IMR-90 (cell line): Measurements from ENCODE around the gene CELF5. TPM values are rescaled to one million over a fixed set of nuclear protein-coding genes. Genes with fewer than 3 reads are reported as not detected.

ENCODE experiments used
- ATAC-seq: fragments of 200-7000 bp; cut with Tn5 transposase; 2 replicates; pipeline ENCODE4 v1.9.1; 2020; ENCODE audit warnings: low read depth, mild to moderate bottlenecking, moderate library complexity
- BruUV-seq: library from RNA; stranded (reverse); fragments of 400-500 nt; replicated peaks from 2 replicates; lab custom pipeline; 2021; lab: Mats Ljungman, UMichigan
- CTCF ChIA-PET: fragments of 300-600 bp; formaldehyde crosslinking; extraction: SDS; loops from one replicate; lab custom pipeline; 2021; ENCODE audit warnings: antibody characterized with exemption; lab: Yijun Ruan, JAX
- POLR2A ChIA-PET: fragments of 300-600 bp; sonication (Branson Sonifier 250); formaldehyde crosslinking; loops from one replicate; lab custom pipeline; 2022; ENCODE audit warnings: antibody characterized with exemption; ENCODE audit not compliant: unreplicated experiment; lab: Charles Lee
- DNase-seq: peaks from one replicate; pipeline ENCODE4 v3.0.0; 2013
- H2AFZ ChIP-seq: replicated peaks from 2 replicates; pipeline ENCODE3; 2013; ENCODE audit warnings: low read length, mild to moderate bottlenecking; ENCODE audit not compliant: poor library complexity
- H2AK5ac ChIP-seq: 2 replicates; pipeline ENCODE4 v1.6.1; 2013; ENCODE audit warnings: low read depth, low read length, inconsistent platforms
- H2AK9ac ChIP-seq: replicated peaks from 2 replicates; pipeline ENCODE3; 2013; ENCODE audit warnings: mild to moderate bottlenecking, low read depth, low read length, moderate library complexity; ENCODE audit not compliant: poor library complexity
- H2BK120ac ChIP-seq: 2 replicates; pipeline ENCODE4 v1.6.1; 2013; ENCODE audit warnings: low read depth, low read length, inconsistent platforms
- H2BK15ac ChIP-seq: 3 replicates; pipeline ENCODE4 v1.6.1; 2013; ENCODE audit warnings: low read depth, low read length, inconsistent platforms
- H2BK20ac ChIP-seq: 2 replicates; pipeline ENCODE4 v1.6.1; 2013; ENCODE audit warnings: low read depth, mild to moderate bottlenecking, inconsistent platforms, low read length, moderate library complexity
- H2BK5ac ChIP-seq: 2 replicates; pipeline ENCODE4 v1.6.1; 2013; ENCODE audit warnings: mild to moderate bottlenecking, low read depth, low read length, inconsistent platforms; ENCODE audit not compliant: poor library complexity, severe bottlenecking
- H3K14ac ChIP-seq: replicated peaks from 2 replicates; pipeline ENCODE4 v1.6.1; 2013; ENCODE audit warnings: low read depth, low read length, inconsistent platforms
- H3K18ac ChIP-seq: 2 replicates; pipeline ENCODE4 v1.6.1; 2013; ENCODE audit warnings: low read depth, low read length, control low read depth
- H3K23ac ChIP-seq: 2 replicates; pipeline ENCODE4 v1.6.1; 2013; ENCODE audit warnings: low read depth, low read length, inconsistent platforms
- H3K27ac ChIP-seq: 2 replicates; pipeline ENCODE4 v1.5.1; 2013; ENCODE audit warnings: mild to moderate bottlenecking, control low read depth, low read length; ENCODE audit not compliant: insufficient read depth
- H3K27me3 ChIP-seq: 2 replicates; pipeline ENCODE4 v1.6.1; 2013; ENCODE audit warnings: low read length; ENCODE audit not compliant: control insufficient read depth, insufficient read depth
- H3K36me3 ChIP-seq: 2 replicates; pipeline ENCODE4 v1.6.1; 2013; ENCODE audit warnings: low read length, mixed read lengths; ENCODE audit not compliant: control insufficient read depth, insufficient read depth
- H3K4ac ChIP-seq: 2 replicates; pipeline ENCODE4 v1.6.1; 2013; ENCODE audit warnings: low read depth, low read length, inconsistent platforms
- H3K4me1 ChIP-seq: 2 replicates; pipeline ENCODE4 v1.6.1; 2013; ENCODE audit warnings: low read length, mixed read lengths; ENCODE audit not compliant: control insufficient read depth, insufficient read depth
- H3K4me2 ChIP-seq: 2 replicates; pipeline ENCODE4 v1.6.1; 2013; ENCODE audit warnings: low read depth, mild to moderate bottlenecking, control low read depth, low read length, moderate library complexity
- H3K4me3 ChIP-seq: 2 replicates; pipeline ENCODE4 v1.5.1; 2013; ENCODE audit warnings: low read depth, mild to moderate bottlenecking, control low read depth, low read length, moderate library complexity; ENCODE audit not compliant: insufficient read depth
- H3K56ac ChIP-seq: 2 replicates; pipeline ENCODE4 v1.6.1; 2013; ENCODE audit warnings: low read length, inconsistent platforms; ENCODE audit not compliant: insufficient read depth; ENCODE audit errors: extremely low read depth
- H3K79me1 ChIP-seq, 2 experiments: 2 replicates each; pipeline ENCODE4 v1.6.1; 2013; ENCODE audit warnings: low read length in 2 of 2, inconsistent platforms in 1 of 2, low read depth in 1 of 2
- H3K9ac ChIP-seq: 2 replicates; pipeline ENCODE4 v1.6.1; 2013; ENCODE audit warnings: low read depth, low read length, control low read depth
- H3K9me1 ChIP-seq: 2 replicates; pipeline ENCODE4 v1.6.1; 2013; ENCODE audit warnings: low read length, inconsistent platforms; ENCODE audit not compliant: insufficient read depth
- H3K9me3 ChIP-seq: 2 replicates; pipeline ENCODE4 v1.6.1; 2013; ENCODE audit warnings: low read length; ENCODE audit not compliant: control insufficient read depth, insufficient read depth
- H4K20me1 ChIP-seq: 2 replicates; pipeline ENCODE4 v1.6.1; 2013; ENCODE audit warnings: low read length, inconsistent platforms; ENCODE audit not compliant: insufficient read depth
- H4K5ac ChIP-seq: 2 replicates; pipeline ENCODE4 v1.6.1; 2013; ENCODE audit warnings: mild to moderate bottlenecking, low read depth, low read length, control low read depth
- H4K8ac ChIP-seq, 2 experiments: 2 replicates each; pipeline ENCODE4 v1.6.1; 2013; ENCODE audit warnings: low read depth in 2 of 2, low read length in 2 of 2, control low read depth in 1 of 2, inconsistent platforms in 1 of 2
- H4K91ac ChIP-seq: 2 replicates; pipeline ENCODE4 v1.6.1; 2013; ENCODE audit warnings: low read depth, low read length, inconsistent platforms; ENCODE audit not compliant: insufficient read depth
- BHLHE40 ChIP-seq: fragments of 150-350 bp; IDR thresholded peaks from 2 replicates; pipeline ENCODE4 v1.6.1; 2016; ENCODE audit warnings: mild to moderate bottlenecking, low read depth, low read length
- CEBPB ChIP-seq: IDR thresholded peaks from 2 replicates; pipeline ENCODE4 v1.6.1; 2012; ENCODE audit warnings: low read depth, low read length, improper control_type of control experiment
- CHD1 ChIP-seq: IDR thresholded peaks from 2 replicates; pipeline ENCODE4 v1.6.1; 2012; ENCODE audit warnings: low read depth, low read length, improper control_type of control experiment
- ELK1 ChIP-seq: fragments of 150-350 bp; IDR thresholded peaks from 2 replicates; pipeline ENCODE4 v1.6.1; 2016; ENCODE audit warnings: low read depth, mild to moderate bottlenecking, low read length, moderate library complexity, borderline replicate concordance
- MAFK ChIP-seq: IDR thresholded peaks from 2 replicates; pipeline ENCODE4 v1.6.1; 2012; ENCODE audit warnings: low read depth, low read length, improper control_type of control experiment
- MAZ ChIP-seq: IDR thresholded peaks from 2 replicates; pipeline ENCODE4 v1.6.1; 2012; ENCODE audit warnings: low read depth, mild to moderate bottlenecking, low read length, improper control_type of control experiment, moderate library complexity, borderline replicate concordance
- RFX5 ChIP-seq: IDR thresholded peaks from 2 replicates; pipeline ENCODE4 v1.8.0; 2012; ENCODE audit warnings: low read depth, mild to moderate bottlenecking, low read length, moderate library complexity
- USF2 ChIP-seq: fragments of 150-350 bp; IDR thresholded peaks from 2 replicates; pipeline ENCODE4 v1.6.1; 2017; ENCODE audit warnings: mild to moderate bottlenecking, antibody characterized with exemption, low read length, low read depth
- WGBS, 2 experiments: methylation state at CpG; one replicate each; pipeline versions ENCODE4 v1.1.5 to v1.1.7; 2013; ENCODE audit warnings: missing lambda C conversion rate in 2 of 2; ENCODE audit not compliant: insufficient read length in 1 of 2; ENCODE audit errors: extremely low coverage in 2 of 2; 5-methylcytosine and 5-hydroxymethylcytosine counted together
- dilution Hi-C: fragments of 300-500 bp; cut with HindIII; formaldehyde crosslinking; loops from one replicate; pipeline ENCODE4 v1.14.3; 2018; ENCODE audit warnings: low sequenced_read_pairs; ENCODE audit not compliant: unreplicated experiment
- in situ Hi-C: fragments of 300-500 bp; cut with MboI; formaldehyde crosslinking; loops from 3 replicates; pipeline ENCODE4 v1.14.3; 2019; ENCODE audit warnings: low sequenced_read_pairs, inconsistent platforms, mixed read lengths
- intact Hi-C: fragments of 100-400 bp; cut with micrococcal nuclease; formaldehyde crosslinking; loops from 2 replicates; pipeline ENCODE4 v1.10.0; 2022
- polyA plus RNA-seq, 3 experiments: library from polyadenylated mRNA; depleted of rRNA; stranded (reverse); fragments of >200 nt; gene quantifications; 2 replicates each; pipeline ENCODE4 v1.2.3, GENCODE V29; 2012; ENCODE audit warnings: low replicate concordance in 1 of 3
- total RNA-seq: library from RNA; depleted of rRNA; stranded (reverse); fragments of >200 nt; gene quantifications from 2 replicates; pipeline ENCODE4 v1.2.3, GENCODE V29; 2012

Gene CELF5
- total and polyA plus RNA-seq, 2 of the 4 experiments (the other 2 are of a cell fraction): 0.02 TPM; not detected in 1

GRCh38 chr19:3253270-3253669 lies 28.8 kb downstream of the CELF5 start:
- H3K4me1 ChIP-seq: no peaks in the 10 kb centered on the region
- CTCF ChIA-PET: interaction anchor here (0.5 kb wide), 1 partner anchor 8 kb away, joined by 4 read pairs; no protein-coding TSS in a partner anchor
- H3K36me3 ChIP-seq: no peaks in the 10 kb centered on the region
- H3K27me3 ChIP-seq: peaks cover 5% of the 10 kb centered on the region
- H2AK9ac ChIP-seq: no peak overlapping the region
- in situ Hi-C loops (no loop called here), dilution Hi-C loops (no loop called here), intact Hi-C loops (no loop called here)
- DNase-seq (no peak), ATAC-seq (no peak)
- H3K27ac ChIP-seq: no peak overlapping the region
- no peak overlapping the region for H2AK5ac ChIP-seq
- H3K56ac ChIP-seq: no peak overlapping the region
- H3K4ac ChIP-seq: no peak overlapping the region
- H4K5ac ChIP-seq: no peak overlapping the region
- H3K9ac ChIP-seq: no peak overlapping the region
- no peaks in the 10 kb centered on the region for H3K9me1 ChIP-seq
- no peak overlapping the region for H3K4me3 ChIP-seq
- H4K91ac ChIP-seq: no peak overlapping the region
- H2BK20ac ChIP-seq: no peak overlapping the region
- no peak overlapping the region for H3K4me2 ChIP-seq
- no peak overlapping the region for H4K8ac ChIP-seq
- H2BK15ac ChIP-seq: no peak overlapping the region
- H3K14ac ChIP-seq: no peak overlapping the region
- H3K23ac ChIP-seq: no peak overlapping the region
- BruUV-seq: no TSS peak
- H2BK5ac ChIP-seq: no peak overlapping the region
- no CpG with 5 or more reads among the region's 3 CpGs for WGBS, 2 experiments
- TF ChIP-seq BHLHE40 (no peak), CEBPB (no peak), USF2 (no peak), MAFK (no peak), CHD1 (no peak), MAZ (no peak), ELK1 (no peak), RFX5 (no peak)
- POLR2A ChIA-PET: no interaction called here
- H3K9me3 ChIP-seq: peaks cover 10% of the 10 kb centered on the region
- H3K79me1 ChIP-seq: no peaks in the 10 kb centered on the region
- H4K20me1 ChIP-seq: no peaks in the 10 kb centered on the region
- no peak overlapping the region for H3K18ac ChIP-seq
- no peak overlapping the region for H2AFZ ChIP-seq
- H2BK120ac ChIP-seq: no peak overlapping the region
